ENCODE measurements around the gene SHKBP1. TPM values are rescaled to one million over a fixed set of nuclear protein-coding genes. Genes with fewer than 3 reads are reported as not detected.

The SHKBP1 gene
- total and polyA plus RNA-seq, 7 experiments from 2014 or later = 92.8 to 218 (median 139) TPM

DNA sequence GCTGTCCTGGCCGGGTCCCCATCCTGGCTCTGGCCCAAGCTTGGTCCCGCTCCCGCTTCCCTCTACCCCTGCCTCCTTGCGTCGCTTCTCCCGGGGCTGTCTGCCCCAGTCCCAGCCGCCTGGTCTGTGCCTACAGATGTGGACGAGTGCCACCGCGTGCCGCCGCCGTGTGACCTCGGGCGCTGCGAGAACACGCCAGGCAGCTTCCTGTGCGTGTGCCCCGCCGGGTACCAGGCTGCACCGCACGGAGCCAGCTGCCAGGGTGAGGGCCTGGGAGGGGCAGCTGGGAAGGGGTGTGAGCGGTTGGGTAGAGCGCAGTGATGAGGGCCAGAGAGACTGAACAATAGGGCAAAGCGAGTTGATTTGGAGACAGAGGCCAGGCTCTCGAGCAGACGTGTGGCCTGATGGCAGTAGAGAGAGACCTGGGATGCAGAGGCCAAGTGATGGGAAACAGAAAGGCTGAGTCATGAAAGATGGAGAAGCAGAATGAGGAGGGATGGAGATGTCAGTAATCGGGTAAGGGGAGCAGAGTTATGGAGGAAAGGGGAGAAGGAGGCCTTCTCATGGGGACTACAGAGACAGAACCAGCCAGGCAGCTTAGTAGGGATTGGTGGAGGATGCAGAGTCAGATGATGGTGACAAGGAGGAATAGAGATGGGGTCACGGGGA is 33.9 kb downstream of the SHKBP1 start:
- ATAC-seq (peak; percentile 57), DNase-seq (peak in 7 of 9 donors; percentile 72 to 80 (median 78))
- H3K36me3 ChIP-seq (ENCODE audit: control insufficient read depth in 2 of 3, insufficient read depth in 3 of 3, low read length in 3 of 3) = no peaks in the 10 kb centered on the region
- H3K36me3 Mint-ChIP-seq = no peaks in the 10 kb centered on the region
- no peaks in the 10 kb centered on the region for H3K9me3 ChIP-seq (ENCODE audit: control insufficient read depth in 2 of 3, low read length in 3 of 3)
- peaks cover 28 to 79% (median 62%) of the 10 kb centered on the region in 7 donors for H3K4me1 Mint-ChIP-seq
- intact Hi-C loops (cut with micrococcal nuclease) = loop anchor here (1.0 to 5.0 kb wide), 8 partner anchors 143 to 1070 kb away; partner anchors contain the start of genes BLVRB (in 1 of the 2), C19orf47 (in 1 of the 2), EGLN2 (in 1 of the 2) and EID2 (in 1 of the 2)
- ChIA-PET POLR2A (interaction anchor here (0.6 to 1.8 kb wide), 13 partner anchors 10 to 1174 kb away, joined by 3 to 19 read pairs (median 3); partner anchors contain the start of genes EGLN2, RPS16 and SERTAD1), CTCF (interaction anchor here (0.6 to 1.2 kb wide), 5 partner anchors 10 to 305 kb away, joined by 3 to 6 read pairs (median 4); no protein-coding TSS in a partner anchor)
- peak overlapping the region; percentile 63 for H3K4me3 ChIP-seq (ENCODE audit: low read length)
- peaks cover 0 to 8% (median 0%) of the 10 kb centered on the region in 5 donors for H3K27me3 Mint-ChIP-seq
- no peaks in the 10 kb centered on the region for H3K27me3 ChIP-seq (ENCODE audit: control insufficient read depth in 2 of 2, insufficient read depth in 2 of 2, low read length in 2 of 2)
- peaks cover 0 to 4% (median 0%) of the 10 kb centered on the region in 11 donors for H3K9me3 Mint-ChIP-seq
- H3K4me1 ChIP-seq (ENCODE audit: control insufficient read depth in 2 of 2, insufficient read depth in 2 of 2, low read length in 2 of 2) = peaks cover 36 to 45% of the 10 kb centered on the region in 2 donors
- H3K27ac ChIP-seq (ENCODE audit: low read depth, low read length) = peak overlapping the region; percentile 74
- H3K27ac Mint-ChIP-seq = peak overlapping the region; percentile 89 to 100 (median 92)
- H3K4me3 Mint-ChIP-seq = peak overlapping the region; percentile 75 to 92 (median 86)

- no peaks in the 10 kb centered on the region for H3K27me3 ChIP-seq (ENCODE audit: control insufficient read depth in 2 of 2, insufficient read depth in 2 of 2, low read length in 2 of 2)
- POLR2A ChIA-PET = interaction anchor here (1.0 to 1.8 kb wide), 3 partner anchors 24 to 191 kb away, joined by 3 to 19 read pairs (median 3); partner anchors contain the start of gene SERTAD1
- H3K9me3 Mint-ChIP-seq = peaks cover 0 to 2% (median 0%) of the 10 kb centered on the region in 11 donors
- peaks cover 0 to 2% (median 0%) of the 10 kb centered on the region in 5 donors for H3K36me3 Mint-ChIP-seq
- no peak overlapping the region for H3K4me3 ChIP-seq (ENCODE audit: low read length)
- H3K27ac Mint-ChIP-seq = peak overlapping the region; percentile 89 to 100 (median 92)
- intact Hi-C loops (cut with micrococcal nuclease) = loop anchor here (2.0 to 5.0 kb wide), 7 partner anchors 144 to 1070 kb away; partner anchors contain the start of genes BLVRB (in 1 of the 2), C19orf47 (in 1 of the 2), EGLN2 (in 1 of the 2) and EID2 (in 1 of the 2)
- peak overlapping the region; percentile 74 for H3K27ac ChIP-seq (ENCODE audit: low read depth, low read length)
- H3K9me3 ChIP-seq (ENCODE audit: control insufficient read depth in 2 of 3, low read length in 3 of 3) = no peaks in the 10 kb centered on the region
- no peaks in the 10 kb centered on the region for H3K36me3 ChIP-seq (ENCODE audit: control insufficient read depth in 2 of 3, insufficient read depth in 3 of 3, low read length in 3 of 3)
- peaks cover 0 to 8% (median 0%) of the 10 kb centered on the region in 5 donors for H3K27me3 Mint-ChIP-seq
- no peak for ATAC-seq
- CTCF ChIA-PET = interaction anchor here (1.1 kb wide), 1 partner anchor 25 kb away, joined by 4 read pairs; no protein-coding TSS in a partner anchor
- H3K4me1 Mint-ChIP-seq = peaks cover 33 to 79% (median 60%) of the 10 kb centered on the region in 7 donors
- no peak for DNase-seq
- peaks cover 31 to 45% of the 10 kb centered on the region in 2 donors for H3K4me1 ChIP-seq (ENCODE audit: control insufficient read depth in 2 of 2, insufficient read depth in 2 of 2, low read length in 2 of 2)
- peak overlapping the region; percentile 75 to 92 (median 86) for H3K4me3 Mint-ChIP-seq
Observed at GRCh38 chr19:40611096-40611495, 34.4 kb downstream of the SHKBP1 start.

GRCh38 chr19:40611900-40612698 is 35.4 kb downstream of the SHKBP1 start:
- H3K4me3 ChIP-seq (ENCODE audit: low read length) = no peak overlapping the region
- H3K9me3 ChIP-seq (ENCODE audit: control insufficient read depth in 2 of 3, low read length in 3 of 3) = no peaks in the 10 kb centered on the region
- no peaks in the 10 kb centered on the region for H3K27me3 ChIP-seq (ENCODE audit: control insufficient read depth in 2 of 2, insufficient read depth in 2 of 2, low read length in 2 of 2)
- Mint-ChIP-seq H3K9me3 (peaks cover 0 to 2% (median 0%) of the 10 kb centered on the region in 11 donors), H3K4me1 (peaks cover 33 to 70% (median 54%) of the 10 kb centered on the region in 7 donors), H3K27me3 (peaks cover 0 to 5% (median 0%) of the 10 kb centered on the region in 5 donors), H3K4me3 (peak overlapping the region in 9 of 10 donors; percentile 58 to 97 (median 93)), H3K27ac (peak overlapping the region; percentile 74 to 100 (median 87)), H3K36me3 (peaks cover 0 to 2% (median 0%) of the 10 kb centered on the region in 5 donors)
- no peaks in the 10 kb centered on the region for H3K36me3 ChIP-seq (ENCODE audit: control insufficient read depth in 2 of 3, insufficient read depth in 3 of 3, low read length in 3 of 3)
- ATAC-seq (no peak), DNase-seq (no peak)
- peaks cover 29 to 45% of the 10 kb centered on the region in 2 donors for H3K4me1 ChIP-seq (ENCODE audit: control insufficient read depth in 2 of 2, insufficient read depth in 2 of 2, low read length in 2 of 2)
- peak overlapping the region; percentile 78 for H3K27ac ChIP-seq (ENCODE audit: low read depth, low read length)
- intact Hi-C loops (cut with micrococcal nuclease) = loop anchor here (2.0 to 5.0 kb wide), 7 partner anchors 145 to 1071 kb away; partner anchors contain the start of genes BLVRB (in 1 of the 2), C19orf47 (in 1 of the 2), EGLN2 (in 1 of the 2) and EID2 (in 1 of the 2)
- CTCF ChIA-PET = no interaction called here
- POLR2A ChIA-PET = no interaction called here

DNA sequence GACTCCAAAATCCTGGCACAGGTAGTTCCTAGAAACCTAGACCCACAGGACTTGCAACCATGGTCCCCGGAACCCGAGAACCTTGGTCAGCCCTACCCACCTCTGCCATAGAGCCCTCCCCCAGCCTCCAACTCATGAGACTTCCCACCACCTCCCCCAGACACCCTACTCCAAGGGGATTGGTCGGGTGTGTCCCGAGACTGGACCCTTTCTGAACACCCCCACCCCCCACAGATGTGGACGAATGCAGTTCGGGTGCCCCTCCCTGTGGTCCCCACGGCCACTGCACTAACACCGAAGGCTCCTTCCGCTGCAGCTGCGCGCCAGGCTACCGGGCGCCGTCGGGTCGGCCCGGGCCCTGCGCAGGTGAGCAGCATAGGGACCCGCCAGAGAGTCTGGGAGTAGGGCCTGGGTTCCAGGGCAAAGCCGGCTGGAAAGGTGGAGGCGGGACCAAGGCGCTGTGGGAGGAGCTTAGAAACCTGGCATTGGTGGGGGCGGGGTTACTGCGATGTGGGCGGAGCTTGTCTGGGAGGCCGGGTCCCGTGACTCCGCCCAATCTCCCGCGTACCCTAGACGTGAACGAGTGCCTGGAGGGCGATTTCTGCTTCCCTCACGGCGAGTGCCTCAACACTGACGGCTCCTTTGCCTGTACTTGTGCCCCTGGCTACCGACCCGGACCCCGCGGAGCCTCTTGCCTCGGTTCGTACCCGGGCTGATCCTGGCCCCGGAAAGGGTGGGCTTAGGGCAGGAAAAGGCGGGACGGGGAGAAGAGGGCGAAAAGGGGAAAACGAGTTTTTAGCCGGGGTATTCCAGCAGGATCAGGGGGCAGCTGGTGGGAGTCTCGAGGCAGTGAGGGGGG is 36.4 kb downstream of the SHKBP1 start:
- Mint-ChIP-seq H3K27ac (peak overlapping the region; percentile 77 to 99 (median 93)), H3K4me3 (peak overlapping the region; percentile 90 to 97 (median 94)), H3K9me3 (peaks cover 0 to 2% (median 0%) of the 10 kb centered on the region in 11 donors), H3K36me3 (peaks cover 0 to 2% (median 0%) of the 10 kb centered on the region in 5 donors), H3K27me3 (peaks cover 0 to under 1% (median 0%) of the 10 kb centered on the region in 5 donors), H3K4me1 (peaks cover 33 to 61% (median 48%) of the 10 kb centered on the region in 7 donors)
- DNase-seq (peak in 8 of 9 donors; percentile 53 to 83 (median 60)), ATAC-seq (peak; percentile 21)
- Histone ChIP-seq H3K36me3 (ENCODE audit: control insufficient read depth in 2 of 3, insufficient read depth in 3 of 3, low read length in 3 of 3) (no peaks in the 10 kb centered on the region), H3K4me3 (ENCODE audit: low read length) (peak overlapping the region; percentile 96), H3K27me3 (ENCODE audit: control insufficient read depth in 2 of 2, insufficient read depth in 2 of 2, low read length in 2 of 2) (no peaks in the 10 kb centered on the region), H3K27ac (ENCODE audit: low read depth, low read length) (peak overlapping the region; percentile 78), H3K4me1 (ENCODE audit: control insufficient read depth in 2 of 2, insufficient read depth in 2 of 2, low read length in 2 of 2) (peaks cover 29 to 43% of the 10 kb centered on the region in 2 donors), H3K9me3 (ENCODE audit: control insufficient read depth in 2 of 3, low read length in 3 of 3) (no peaks in the 10 kb centered on the region)
- POLR2A ChIA-PET = interaction anchor here (1.0 to 4.3 kb wide), 6 partner anchors 9 to 187 kb away, joined by 3 to 34 read pairs (median 4); partner anchors contain the start of genes BLVRB and SERTAD1
- CTCF ChIA-PET = interaction anchor here (2.7 kb wide), 1 partner anchor 21 kb away, joined by 10 read pairs; no protein-coding TSS in a partner anchor
- intact Hi-C loops (cut with micrococcal nuclease) = loop anchor here (1.0 to 5.0 kb wide), 8 partner anchors 8 to 739 kb away; partner anchors contain the start of genes BLVRB (in 1 of the 2), EGLN2 (in 1 of the 2), MIA (in 1 of the 2) and RAB4B (in 1 of the 2)
